RWPE2 (cell line): ENCODE results near the gene MYO10.
"Not testable (repeated sequence)": the region's sequence is repeated elsewhere in the genome, so short reads cannot be mapped to it uniquely, and the experiment has no call there.

Experiments used
- ATAC-seq: fragments of 200-7000 bp; cut with Tn5 transposase; 3 replicates; pipeline ENCODE4 v1.9.1; 2021; ENCODE audit warnings: low read depth
- DNase-seq: peaks from one replicate; pipeline ENCODE4 v3.0.0-alpha.2; 2020; ENCODE audit warnings: low spot score
- H3K27ac ChIP-seq: fragments of 450-650 bp; 2 replicates; pipeline ENCODE4 v1.5.1; 2017; ENCODE audit warnings: mild to moderate bottlenecking; ENCODE audit not compliant: poor library complexity, severe bottlenecking
- H3K27me3 ChIP-seq: fragments of 250-450 bp; sonication (Bioruptor Pico); 2 replicates; pipeline ENCODE4 v1.5.1; 2021; ENCODE audit warnings: mild to moderate bottlenecking, moderate library complexity; ENCODE audit not compliant: insufficient read depth, poor library complexity, severe bottlenecking
- H3K36me3 ChIP-seq: fragments of 250-450 bp; sonication (Bioruptor Pico); 2 replicates; pipeline ENCODE4 v1.5.1; 2020; ENCODE audit warnings: low read depth, mild to moderate bottlenecking, moderate library complexity
- H3K4me1 ChIP-seq: fragments of 250-450 bp; sonication (Bioruptor Pico); 2 replicates; pipeline ENCODE4 v1.5.1; 2021; ENCODE audit warnings: mild to moderate bottlenecking, moderate library complexity; ENCODE audit not compliant: insufficient read depth, poor library complexity, severe bottlenecking
- H3K4me3 ChIP-seq: fragments of 250-450 bp; sonication (Bioruptor Pico); 2 replicates; pipeline ENCODE4 v1.5.1; 2021; ENCODE audit warnings: mild to moderate bottlenecking, moderate library complexity; ENCODE audit not compliant: severe bottlenecking
- H3K9me3 ChIP-seq: fragments of 250-450 bp; sonication (Bioruptor Pico); 2 replicates; pipeline ENCODE4 v1.5.1; 2021; ENCODE audit warnings: mild to moderate bottlenecking, moderate library complexity; ENCODE audit not compliant: severe bottlenecking
- CTCF ChIP-seq: fragments of 450-650 bp; IDR thresholded peaks from one replicate; pipeline ENCODE4 v1.5.1; 2017; ENCODE audit warnings: mild to moderate bottlenecking, moderate library complexity; ENCODE audit not compliant: poor library complexity, severe bottlenecking

MYO10 gene

GRCh38 chr5:16936150-16936988, at the start of gene MYO10:
MYO10 (minus strand) TSS chr5:16936288; CDS start chr5:16935808, 480 bp downstream.
- H3K9me3 ChIP-seq = no peaks in the 10 kb centered on the region

GRCh38 chr5:16985304-16985703, 49.2 kb upstream of the MYO10 start:
- H3K27me3 ChIP-seq, H3K4me1 ChIP-seq, H3K27ac ChIP-seq, ATAC-seq, H3K36me3 ChIP-seq, DNase-seq, H3K9me3 ChIP-seq, H3K4me3 ChIP-seq: not testable (repeated sequence)

More at GRCh38 chr5:16936150-16936988, at the start of gene MYO10:
- H3K4me3 ChIP-seq = peak within 1 kb of the TSS; percentile 93
- H3K4me1 ChIP-seq = peaks cover 24% of the 10 kb centered on the region
- H3K36me3 ChIP-seq = peaks cover 6% of the 10 kb centered on the region; the same call in 1 of the 2 replicates
- ATAC-seq = peak; percentile 62
- H3K27ac ChIP-seq = peak within 1 kb of the TSS; percentile 87
- no peak for TF ChIP-seq CTCF
- peak; percentile 80 for DNase-seq
- H3K27me3 ChIP-seq = no peaks in the 10 kb centered on the region

- TF ChIP-seq CTCF = no peak
- no peaks in the 10 kb centered on the region for H3K4me1 ChIP-seq
- H3K36me3 ChIP-seq = no peaks in the 10 kb centered on the region
- no peaks in the 10 kb centered on the region for H3K9me3 ChIP-seq
- ATAC-seq (peak; percentile 21; the same call in 1 of the 3 replicates), DNase-seq (no peak)
- no peak overlapping the region for H3K4me3 ChIP-seq
- no peak overlapping the region for H3K27ac ChIP-seq
- no peaks in the 10 kb centered on the region for H3K27me3 ChIP-seq
Observed at GRCh38 chr5:16983972-16984371, 47.9 kb upstream of the MYO10 start.

GRCh38 chr5:16983022-16983639, 47.0 kb upstream of the MYO10 start:
- no peak for DNase-seq
- no peak overlapping the region for H3K27ac ChIP-seq
- TF ChIP-seq CTCF = no peak
- no peaks in the 10 kb centered on the region for H3K4me1 ChIP-seq
- ATAC-seq = no peak
- no peak overlapping the region for H3K4me3 ChIP-seq
- H3K36me3 ChIP-seq = no peaks in the 10 kb centered on the region
- no peaks in the 10 kb centered on the region for H3K27me3 ChIP-seq
- no peaks in the 10 kb centered on the region for H3K9me3 ChIP-seq

- no peaks in the 10 kb centered on the region for H3K27me3 ChIP-seq
- ATAC-seq (no peak), DNase-seq (no peak)
- H3K27ac ChIP-seq = no peak overlapping the region
- H3K9me3 ChIP-seq = no peaks in the 10 kb centered on the region
- no peak for TF ChIP-seq CTCF
- H3K4me3 ChIP-seq = no peak overlapping the region
- no peaks in the 10 kb centered on the region for H3K36me3 ChIP-seq
- no peaks in the 10 kb centered on the region for H3K4me1 ChIP-seq
Observed at GRCh38 chr5:16981700-16982099, 45.6 kb upstream of the MYO10 start.
